ENCODE results near the gene YOD1. TPM values are rescaled to one million over a fixed set of nuclear protein-coding genes. Genes with fewer than 3 reads are reported as not detected.

YOD1 gene
- total and polyA plus RNA-seq, 2 of the 4 experiments (the other 2 are of a cell fraction) = 1.8 to 5.4 TPM

DNA sequence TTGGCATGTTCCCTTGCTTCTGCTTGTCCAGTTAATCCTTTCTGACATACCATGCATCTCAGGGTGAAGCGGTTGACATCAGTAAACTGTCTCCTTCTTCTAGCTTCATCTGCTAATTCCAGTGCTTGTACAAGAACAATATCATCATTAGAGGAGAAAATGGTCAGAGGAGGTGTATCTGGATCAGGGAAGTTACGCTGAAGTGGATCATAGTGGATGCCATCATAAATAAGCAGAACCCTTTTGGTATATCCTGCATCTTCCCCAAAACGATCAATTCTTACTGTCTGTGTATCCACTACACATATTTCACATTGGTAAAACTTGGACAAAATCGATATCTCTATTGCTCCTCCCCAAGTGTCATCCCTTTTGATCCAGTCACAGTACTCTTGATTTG, 2.0 kb downstream of the YOD1 start:
- Histone ChIP-seq H2AFZ (replicated peaks; ENCODE audit: low read length, poor library complexity) (no peak overlapping the region), H3K36me3 (ENCODE audit: control insufficient read depth, insufficient read depth, low read length) (peaks cover 7% of the 10 kb centered on the region), H3K9me3 (ENCODE audit: control insufficient read depth, insufficient read depth, low read length) (no peaks in the 10 kb centered on the region), H3K27ac (ENCODE audit: insufficient read depth, low read length) (no peak overlapping the region), H3K14ac (replicated peaks; ENCODE audit: low read depth, low read length) (no peak overlapping the region), H2BK120ac (ENCODE audit: low read depth, low read length) (no peak overlapping the region), H4K20me1 (ENCODE audit: insufficient read depth, low read length) (peaks cover 10% of the 10 kb centered on the region; the same call in 1 of the 2 replicates), H3K4me1 (ENCODE audit: control insufficient read depth, insufficient read depth, low read length) (peaks cover 4% of the 10 kb centered on the region; the same call in 1 of the 2 replicates), H2BK15ac (ENCODE audit: low read depth, low read length) (no peak overlapping the region), H3K4me2 (ENCODE audit: low read depth, low read length) (peak overlapping the region; percentile 95; the same call in 1 of the 2 replicates), H3K4me3 (ENCODE audit: insufficient read depth, low read depth, low read length) (no peak overlapping the region), H2BK5ac (ENCODE audit: low read depth, low read length, poor library complexity, severe bottlenecking) (no peak overlapping the region), H3K4ac (ENCODE audit: low read depth, low read length) (no peak overlapping the region), H3K23ac (ENCODE audit: low read depth, low read length) (no peak overlapping the region), H2AK5ac (ENCODE audit: low read depth, low read length) (no peak overlapping the region), H4K91ac (ENCODE audit: insufficient read depth, low read depth, low read length) (no peak overlapping the region), H3K27me3 (ENCODE audit: control insufficient read depth, insufficient read depth, low read length) (peaks cover 4% of the 10 kb centered on the region; the same call in 1 of the 2 replicates), H3K9me1 (ENCODE audit: insufficient read depth, low read length) (peaks cover 7% of the 10 kb centered on the region), H3K9ac (ENCODE audit: low read depth, low read length) (no peak overlapping the region), H3K56ac (ENCODE audit: extremely low read depth, insufficient read depth, low read length) (no peak overlapping the region), H4K8ac (ENCODE audit: low read depth in 2 of 2, low read length in 2 of 2) (no peak overlapping the region), H2BK20ac (ENCODE audit: low read depth, low read length) (no peak overlapping the region), H3K18ac (ENCODE audit: low read depth, low read length) (no peak overlapping the region), H2AK9ac (replicated peaks; ENCODE audit: low read depth, low read length, poor library complexity) (no peak overlapping the region), H3K79me1 (ENCODE audit: low read depth in 1 of 2, low read length in 2 of 2) (peaks cover 13 to 34% of the 10 kb centered on the region in 2 experiments), H4K5ac (ENCODE audit: low read depth, low read length) (no peak overlapping the region)
- dilution Hi-C loops (cut with HindIII; ENCODE audit: low sequenced_read_pairs, unreplicated experiment) (no loop called here), in situ Hi-C loops (cut with MboI; ENCODE audit: low sequenced_read_pairs) (no loop called here), intact Hi-C loops (cut with micrococcal nuclease) (no loop called here)
- WGBS, 2 experiments (ENCODE audit: extremely low coverage in 2 of 2, insufficient read length in 1 of 2) = 79% methylated on average over 2 of the region's 4 CpGs; no CpG with 5 or more reads in 1 of the 2 experiments
- ATAC-seq (ENCODE audit: low read depth) (no peak), DNase-seq (no peak)
- POLR2A ChIA-PET (ENCODE audit: unreplicated experiment) = no interaction called here
- TF ChIP-seq RAD21 (IDR thresholded peaks at IDR 0.05; ENCODE audit: low read length) (no peak), SMC3 (IDR thresholded peaks at IDR 0.05; ENCODE audit: low read depth, low read length) (no peak), MAZ (IDR thresholded peaks at IDR 0.05; ENCODE audit: borderline replicate concordance, low read depth, low read length) (no peak), CEBPB (IDR thresholded peaks at IDR 0.05; ENCODE audit: low read depth, low read length) (no peak), RCOR1 (IDR thresholded peaks at IDR 0.05; ENCODE audit: insufficient replicate concordance, low read length) (no peak), FOS (IDR thresholded peaks at IDR 0.05; ENCODE audit: low read depth, low read length) (no peak), POLR2A (IDR thresholded peaks at IDR 0.05; ENCODE audit: low read depth, low read length) (no peak), RFX5 (IDR thresholded peaks at IDR 0.05; ENCODE audit: low read depth, low read length) (no peak)
- TF ChIP-seq, protein P1, sequence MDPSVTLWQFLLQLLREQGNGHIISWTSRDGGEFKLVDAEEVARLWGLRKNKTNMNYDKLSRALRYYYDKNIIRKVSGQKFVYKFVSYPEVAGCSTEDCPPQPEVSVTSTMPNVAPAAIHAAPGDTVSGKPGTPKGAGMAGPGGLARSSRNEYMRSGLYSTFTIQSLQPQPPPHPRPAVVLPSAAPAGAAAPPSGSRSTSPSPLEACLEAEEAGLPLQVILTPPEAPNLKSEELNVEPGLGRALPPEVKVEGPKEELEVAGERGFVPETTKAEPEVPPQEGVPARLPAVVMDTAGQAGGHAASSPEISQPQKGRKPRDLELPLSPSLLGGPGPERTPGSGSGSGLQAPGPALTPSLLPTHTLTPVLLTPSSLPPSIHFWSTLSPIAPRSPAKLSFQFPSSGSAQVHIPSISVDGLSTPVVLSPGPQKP (IDR thresholded peaks at IDR 0.05; ENCODE audit: borderline replicate concordance, low read depth, low read length) = no peak
- TF ChIP-seq, protein P2, sequence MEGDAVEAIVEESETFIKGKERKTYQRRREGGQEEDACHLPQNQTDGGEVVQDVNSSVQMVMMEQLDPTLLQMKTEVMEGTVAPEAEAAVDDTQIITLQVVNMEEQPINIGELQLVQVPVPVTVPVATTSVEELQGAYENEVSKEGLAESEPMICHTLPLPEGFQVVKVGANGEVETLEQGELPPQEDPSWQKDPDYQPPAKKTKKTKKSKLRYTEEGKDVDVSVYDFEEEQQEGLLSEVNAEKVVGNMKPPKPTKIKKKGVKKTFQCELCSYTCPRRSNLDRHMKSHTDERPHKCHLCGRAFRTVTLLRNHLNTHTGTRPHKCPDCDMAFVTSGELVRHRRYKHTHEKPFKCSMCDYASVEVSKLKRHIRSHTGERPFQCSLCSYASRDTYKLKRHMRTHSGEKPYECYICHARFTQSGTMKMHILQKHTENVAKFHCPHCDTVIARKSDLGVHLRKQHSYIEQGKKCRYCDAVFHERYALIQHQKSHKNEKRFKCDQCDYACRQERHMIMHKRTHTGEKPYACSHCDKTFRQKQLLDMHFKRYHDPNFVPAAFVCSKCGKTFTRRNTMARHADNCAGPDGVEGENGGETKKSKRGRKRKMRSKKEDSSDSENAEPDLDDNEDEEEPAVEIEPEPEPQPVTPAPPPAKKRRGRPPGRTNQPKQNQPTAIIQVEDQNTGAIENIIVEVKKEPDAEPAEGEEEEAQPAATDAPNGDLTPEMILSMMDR (conservative IDR thresholded peaks at IDR 0.05; ENCODE audit: low read depth, low read length) = no peak
- TF ChIP-seq, protein P3, sequence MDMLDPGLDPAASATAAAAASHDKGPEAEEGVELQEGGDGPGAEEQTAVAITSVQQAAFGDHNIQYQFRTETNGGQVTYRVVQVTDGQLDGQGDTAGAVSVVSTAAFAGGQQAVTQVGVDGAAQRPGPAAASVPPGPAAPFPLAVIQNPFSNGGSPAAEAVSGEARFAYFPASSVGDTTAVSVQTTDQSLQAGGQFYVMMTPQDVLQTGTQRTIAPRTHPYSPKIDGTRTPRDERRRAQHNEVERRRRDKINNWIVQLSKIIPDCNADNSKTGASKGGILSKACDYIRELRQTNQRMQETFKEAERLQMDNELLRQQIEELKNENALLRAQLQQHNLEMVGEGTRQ (IDR thresholded peaks at IDR 0.05; ENCODE audit: low read depth, low read length) = no peak
- no TSS peak for BruUV-seq (replicated peaks)
- CTCF ChIA-PET = interaction anchor here (1.0 kb wide), 1 partner anchor 45 kb away, joined by 3 read pairs; no protein-coding TSS in a partner anchor

Measured in IMR-90 (cell line).